ENCODE measurements around the gene TAPT1.

DNA sequence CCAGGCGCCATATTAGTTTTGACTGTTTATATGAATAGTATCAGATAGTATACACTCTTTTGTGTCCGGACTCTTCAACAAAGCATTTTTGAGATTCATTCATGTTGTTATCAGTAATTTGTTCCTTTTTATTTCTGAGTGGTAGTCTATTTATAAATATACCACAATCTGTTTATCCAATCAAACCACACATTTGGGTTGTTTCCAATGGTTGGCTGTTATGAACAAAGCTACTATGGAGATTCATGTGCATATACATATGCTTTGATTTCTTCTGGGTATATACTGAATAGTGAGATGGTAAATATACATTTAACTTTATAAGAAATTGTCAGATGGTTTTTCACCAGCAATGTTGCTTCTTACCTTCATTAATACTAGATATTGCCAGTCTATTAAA lies 36.8 kb upstream of the TAPT1 start:
- TF ChIP-seq POLR2A (IDR thresholded peaks at IDR 0.05; ENCODE audit: low read depth, low read length) = no peak
- no peak for TF ChIP-seq POLR2AphosphoS5 (IDR thresholded peaks at IDR 0.05; ENCODE audit: low read depth, low read length)
- no peak for TF ChIP-seq TAF1 (IDR thresholded peaks at IDR 0.05; ENCODE audit: low read depth, low read length)

Measured in GM12891 (cell line).